Loucy (cell line): ENCODE results near the gene CASR.
A peak's percentile ranks its signal among the peaks of the same experiment; 100 is the strongest.

Experiments used
- H2AFZ ChIP-seq: fragments of 200-600 bp; sonication (generic); 2 replicates; pipeline ENCODE4 v1.6.0; 2016; ENCODE audit warnings: antibody characterized with exemption, mild to moderate bottlenecking, low read length, moderate library complexity
- H3F3A ChIP-seq: fragments of 200-600 bp; 2 replicates; pipeline ENCODE4 v1.6.0; 2016; ENCODE audit warnings: antibody characterized with exemption, low read depth, mild to moderate bottlenecking
- H3K27me3 ChIP-seq: fragments of 200-600 bp; sonication (generic); 2 replicates; pipeline ENCODE4 v1.6.1; 2014; ENCODE audit warnings: low read length, mild to moderate bottlenecking; ENCODE audit not compliant: insufficient read depth, poor library complexity, severe bottlenecking
- H3K36me3 ChIP-seq: fragments of 200-600 bp; sonication (generic); 2 replicates; pipeline ENCODE4 v1.6.1; 2016; ENCODE audit warnings: low read length; ENCODE audit not compliant: insufficient read depth
- H3K4me1 ChIP-seq: fragments of 200-600 bp; sonication (generic); 2 replicates; pipeline ENCODE4 v1.5.1; 2014; ENCODE audit warnings: low read length, mild to moderate bottlenecking; ENCODE audit not compliant: insufficient read depth, poor library complexity, severe bottlenecking
- H3K4me2 ChIP-seq: fragments of 200-600 bp; sonication (generic); 2 replicates; pipeline ENCODE4 v1.6.0; 2014; ENCODE audit warnings: antibody characterized with exemption, low read length, low read depth, mild to moderate bottlenecking; ENCODE audit not compliant: poor library complexity, severe bottlenecking
- H3K4me3 ChIP-seq: fragments of 200-600 bp; sonication (generic); 2 replicates; pipeline ENCODE4 v1.5.1; 2014; ENCODE audit warnings: low read length, mild to moderate bottlenecking, mixed read lengths; ENCODE audit not compliant: poor library complexity, severe bottlenecking
- H3K79me2 ChIP-seq: fragments of 200-600 bp; sonication (generic); 2 replicates; pipeline ENCODE4 v1.6.1; 2014; ENCODE audit warnings: low read length; ENCODE audit not compliant: insufficient read depth
- H3K9ac ChIP-seq: fragments of 200-600 bp; sonication (generic); 2 replicates; pipeline ENCODE4 v1.6.0; 2014; ENCODE audit warnings: mild to moderate bottlenecking, low read depth, low read length, moderate library complexity; ENCODE audit not compliant: poor library complexity, severe bottlenecking
- H3K9me2 ChIP-seq: fragments of 200-600 bp; sonication (generic); replicated peaks from 2 replicates; pipeline ENCODE4 v1.6.1; 2016; ENCODE audit warnings: low read depth, low read length, mixed read lengths
- H3K9me3 ChIP-seq: fragments of 200-600 bp; sonication (generic); 2 replicates; pipeline ENCODE4 v1.6.1; 2014; ENCODE audit warnings: mild to moderate bottlenecking, antibody characterized with exemption, low read length, low read depth; ENCODE audit not compliant: insufficient read depth
- H4K20me1 ChIP-seq: fragments of 200-600 bp; sonication (generic); 2 replicates; pipeline ENCODE4 v1.6.0; 2014; ENCODE audit warnings: antibody characterized with exemption, low read length, mild to moderate bottlenecking; ENCODE audit not compliant: insufficient read depth, poor library complexity, severe bottlenecking
- CTCF ChIP-seq: fragments of 200-600 bp; sonication (generic); conservative IDR thresholded peaks from 2 replicates; pipeline ENCODE4 v1.5.1; 2014; ENCODE audit warnings: mild to moderate bottlenecking, antibody characterized with exemption, low read length
- EZH2phosphoT487 ChIP-seq: fragments of 200-600 bp; IDR thresholded peaks from 2 replicates; pipeline ENCODE4 v1.6.1; 2018; ENCODE audit warnings: antibody characterized with exemption, mild to moderate bottlenecking, moderate library complexity, borderline replicate concordance

The CASR gene

DNA sequence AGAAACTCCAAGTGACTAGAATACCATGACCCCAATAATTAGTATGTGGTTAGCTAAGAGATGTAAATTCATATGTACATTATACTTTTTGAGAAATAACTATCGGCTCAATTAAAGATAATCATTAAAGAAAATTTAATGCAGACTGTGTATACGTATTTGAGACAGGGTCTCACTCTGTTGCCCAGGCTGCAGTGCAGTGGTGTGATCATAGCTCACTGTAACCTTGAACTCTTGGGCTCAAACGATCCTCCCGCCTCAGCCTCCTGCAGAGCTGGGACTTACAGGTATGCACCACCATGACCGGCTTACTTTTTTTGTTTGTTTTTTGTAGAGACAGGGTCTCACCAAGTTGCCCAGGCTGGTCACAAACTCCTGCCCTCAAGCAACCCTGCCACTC, 132.9 kb downstream of the CASR start:
- no peaks in the 10 kb centered on the region for H3K36me3 ChIP-seq
- no peaks in the 10 kb centered on the region for H3K9me2 ChIP-seq
- no peaks in the 10 kb centered on the region; the same call in 1 of the 2 replicates for H3K9me3 ChIP-seq
- peaks cover 42% of the 10 kb centered on the region for H3K27me3 ChIP-seq
- H3F3A ChIP-seq, result no peaks in the 10 kb centered on the region
- no peak overlapping the region for H3K9ac ChIP-seq
- TF ChIP-seq CTCF (no peak), EZH2phosphoT487 (no peak)
- no peak overlapping the region for H2AFZ ChIP-seq
- no peaks in the 10 kb centered on the region for H3K79me2 ChIP-seq
- no peak overlapping the region for H3K4me2 ChIP-seq
- H4K20me1 ChIP-seq, result no peaks in the 10 kb centered on the region
- H3K4me1 ChIP-seq, result peaks cover 12% of the 10 kb centered on the region
- no peak overlapping the region for H3K4me3 ChIP-seq

GRCh38 chr3:122318620-122319019, 135.2 kb downstream of the CASR start:
- TF ChIP-seq CTCF (no peak), EZH2phosphoT487 (no peak)
- H3K9ac ChIP-seq, result no peak overlapping the region
- H3K4me3 ChIP-seq, result no peak overlapping the region
- H3K4me1 ChIP-seq, result peaks cover 19% of the 10 kb centered on the region
- H3K9me2 ChIP-seq, result no peaks in the 10 kb centered on the region
- H3K79me2 ChIP-seq, result no peaks in the 10 kb centered on the region
- H4K20me1 ChIP-seq, result no peaks in the 10 kb centered on the region
- H3K36me3 ChIP-seq, result no peaks in the 10 kb centered on the region
- H3K27me3 ChIP-seq, result peaks cover 36% of the 10 kb centered on the region
- no peak overlapping the region for H2AFZ ChIP-seq
- no peaks in the 10 kb centered on the region for H3F3A ChIP-seq
- no peaks in the 10 kb centered on the region; the same call in 1 of the 2 replicates for H3K9me3 ChIP-seq
- H3K4me2 ChIP-seq, result no peak overlapping the region

GRCh38 chr3:122322095-122323075, 138.9 kb downstream of the CASR start:
- Histone ChIP-seq H3K36me3 (no peaks in the 10 kb centered on the region), H3K4me1 (peaks cover 19% of the 10 kb centered on the region), H2AFZ (no peak overlapping the region), H3K79me2 (no peaks in the 10 kb centered on the region), H3K9me2 (no peaks in the 10 kb centered on the region), H3K4me3 (no peak overlapping the region), H4K20me1 (no peaks in the 10 kb centered on the region), H3K4me2 (peak overlapping the region; percentile 13), H3K9me3 (no peaks in the 10 kb centered on the region; the same call in 1 of the 2 replicates), H3F3A (no peaks in the 10 kb centered on the region), H3K27me3 (peaks cover 3% of the 10 kb centered on the region), H3K9ac (no peak overlapping the region)
- TF ChIP-seq EZH2phosphoT487, result no peak
- no peak for TF ChIP-seq CTCF
